ENCODE data around the gene B3GNT9.

GRCh38 chr16:67174706-67175231 lies 24.0 kb upstream of the B3GNT9 start:
- no peak for TF ChIP-seq CTCF (IDR thresholded peaks at IDR 0.05)
- TF ChIP-seq POLR2A (IDR thresholded peaks at IDR 0.05): no peak
